Esophagus muscularis mucosa (tissue), 3 donors: ENCODE measurements around the gene TMEM258.

Experiments
- POLR2AphosphoS5 ChIP-seq, 2 donors: sonication (generic); formaldehyde crosslinking; IDR thresholded peaks; one replicate each; pipeline ENCODE4 v1.6.1; 2017; ENCODE audit warnings: antibody characterized with exemption in 2 of 2
- TF ChIP-seq, protein P1 (sequence below), 3 experiments: fragments of 200-600 bp in 2 of 3; fragments of 450-650 bp in 1 of 3; sonication (generic) in 2 of 3; IDR thresholded peaks; one replicate each; pipeline ENCODE4 v1.5.1; 2017 to 2019; ENCODE audit warnings: antibody characterized with exemption in 3 of 3, mild to moderate bottlenecking in 2 of 3, moderate library complexity in 1 of 3

DNA sequence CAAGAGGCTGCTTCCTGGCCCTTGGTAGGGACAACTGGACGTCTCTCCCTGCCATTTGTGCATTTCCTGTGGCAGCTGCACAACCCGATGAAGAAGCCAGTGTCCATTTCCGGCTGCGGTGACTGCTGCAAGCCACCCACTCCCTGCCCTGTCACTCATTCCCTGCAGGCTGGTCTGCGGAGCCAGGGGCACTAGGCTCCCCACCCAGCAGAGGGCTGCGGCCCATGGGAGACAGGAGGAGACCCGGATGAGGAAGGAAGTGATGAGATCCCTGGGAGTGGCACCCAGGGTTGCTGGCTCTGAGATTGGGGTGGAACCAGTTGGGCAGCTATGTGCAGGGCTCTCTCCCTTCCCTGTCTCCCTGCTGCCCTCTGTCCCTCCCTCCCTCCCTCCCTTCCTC is 50.0 kb downstream of the TMEM258 start:
- TF ChIP-seq, protein P1, sequence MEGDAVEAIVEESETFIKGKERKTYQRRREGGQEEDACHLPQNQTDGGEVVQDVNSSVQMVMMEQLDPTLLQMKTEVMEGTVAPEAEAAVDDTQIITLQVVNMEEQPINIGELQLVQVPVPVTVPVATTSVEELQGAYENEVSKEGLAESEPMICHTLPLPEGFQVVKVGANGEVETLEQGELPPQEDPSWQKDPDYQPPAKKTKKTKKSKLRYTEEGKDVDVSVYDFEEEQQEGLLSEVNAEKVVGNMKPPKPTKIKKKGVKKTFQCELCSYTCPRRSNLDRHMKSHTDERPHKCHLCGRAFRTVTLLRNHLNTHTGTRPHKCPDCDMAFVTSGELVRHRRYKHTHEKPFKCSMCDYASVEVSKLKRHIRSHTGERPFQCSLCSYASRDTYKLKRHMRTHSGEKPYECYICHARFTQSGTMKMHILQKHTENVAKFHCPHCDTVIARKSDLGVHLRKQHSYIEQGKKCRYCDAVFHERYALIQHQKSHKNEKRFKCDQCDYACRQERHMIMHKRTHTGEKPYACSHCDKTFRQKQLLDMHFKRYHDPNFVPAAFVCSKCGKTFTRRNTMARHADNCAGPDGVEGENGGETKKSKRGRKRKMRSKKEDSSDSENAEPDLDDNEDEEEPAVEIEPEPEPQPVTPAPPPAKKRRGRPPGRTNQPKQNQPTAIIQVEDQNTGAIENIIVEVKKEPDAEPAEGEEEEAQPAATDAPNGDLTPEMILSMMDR (IDR thresholded peaks at IDR 0.05), result no peak
- TF ChIP-seq POLR2AphosphoS5 (IDR thresholded peaks at IDR 0.05), result no peak
